Coronary artery (tissue), 2 donors: Measurements from ENCODE around the gene BATF3.

Experiments
- DNase-seq: peaks from one replicate; pipeline ENCODE4 v3.0.0-alpha.2; 2017; ENCODE audit warnings: low spot score
- H3K27ac ChIP-seq, 2 donors: fragments of 200-600 bp; sonication (generic); one replicate each; pipeline ENCODE4 v1.5.1; 2016 to 2019
- H3K4me3 ChIP-seq: fragments of 200-600 bp; sonication (generic); 2 replicates; pipeline ENCODE4 v1.5.1; 2016; ENCODE audit warnings: mild to moderate bottlenecking, moderate library complexity
- TF ChIP-seq, protein P1 (sequence below): fragments of 200-600 bp; sonication (generic); IDR thresholded peaks from one replicate; pipeline ENCODE4 v1.5.1; 2019; ENCODE audit warnings: antibody characterized with exemption

BATF3 gene

GRCh38 chr1:212702672-212703071 is 3.0 kb upstream of the BATF3 start:
- H3K27ac ChIP-seq, result no peak overlapping the region
- no peak for DNase-seq
- TF ChIP-seq, protein P1, sequence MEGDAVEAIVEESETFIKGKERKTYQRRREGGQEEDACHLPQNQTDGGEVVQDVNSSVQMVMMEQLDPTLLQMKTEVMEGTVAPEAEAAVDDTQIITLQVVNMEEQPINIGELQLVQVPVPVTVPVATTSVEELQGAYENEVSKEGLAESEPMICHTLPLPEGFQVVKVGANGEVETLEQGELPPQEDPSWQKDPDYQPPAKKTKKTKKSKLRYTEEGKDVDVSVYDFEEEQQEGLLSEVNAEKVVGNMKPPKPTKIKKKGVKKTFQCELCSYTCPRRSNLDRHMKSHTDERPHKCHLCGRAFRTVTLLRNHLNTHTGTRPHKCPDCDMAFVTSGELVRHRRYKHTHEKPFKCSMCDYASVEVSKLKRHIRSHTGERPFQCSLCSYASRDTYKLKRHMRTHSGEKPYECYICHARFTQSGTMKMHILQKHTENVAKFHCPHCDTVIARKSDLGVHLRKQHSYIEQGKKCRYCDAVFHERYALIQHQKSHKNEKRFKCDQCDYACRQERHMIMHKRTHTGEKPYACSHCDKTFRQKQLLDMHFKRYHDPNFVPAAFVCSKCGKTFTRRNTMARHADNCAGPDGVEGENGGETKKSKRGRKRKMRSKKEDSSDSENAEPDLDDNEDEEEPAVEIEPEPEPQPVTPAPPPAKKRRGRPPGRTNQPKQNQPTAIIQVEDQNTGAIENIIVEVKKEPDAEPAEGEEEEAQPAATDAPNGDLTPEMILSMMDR, result no peak
- H3K4me3 ChIP-seq, result no peak overlapping the region

DNA sequence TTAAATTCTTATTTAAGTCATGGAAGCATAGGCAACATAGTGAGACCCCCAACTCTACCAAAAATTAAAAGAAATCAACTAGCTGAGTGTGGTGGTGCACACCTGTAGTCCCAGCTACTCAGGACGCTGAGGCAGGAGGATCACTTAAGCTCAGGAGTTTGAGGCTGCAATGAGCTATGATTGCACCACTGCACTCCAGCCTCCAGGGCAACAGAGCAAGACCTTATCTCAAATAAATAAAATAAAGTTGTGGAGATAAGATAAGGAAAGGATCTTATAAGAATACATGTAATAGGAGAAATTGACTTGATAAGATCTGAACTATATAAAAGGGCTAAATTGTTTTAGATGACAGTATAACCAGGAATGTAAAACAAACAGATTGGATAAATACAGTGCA is 2.3 kb upstream of the BATF3 start:
- no peak overlapping the region for H3K4me3 ChIP-seq
- no peak overlapping the region for H3K27ac ChIP-seq
- no peak for DNase-seq
- TF ChIP-seq, protein P1, result no peak

DNA sequence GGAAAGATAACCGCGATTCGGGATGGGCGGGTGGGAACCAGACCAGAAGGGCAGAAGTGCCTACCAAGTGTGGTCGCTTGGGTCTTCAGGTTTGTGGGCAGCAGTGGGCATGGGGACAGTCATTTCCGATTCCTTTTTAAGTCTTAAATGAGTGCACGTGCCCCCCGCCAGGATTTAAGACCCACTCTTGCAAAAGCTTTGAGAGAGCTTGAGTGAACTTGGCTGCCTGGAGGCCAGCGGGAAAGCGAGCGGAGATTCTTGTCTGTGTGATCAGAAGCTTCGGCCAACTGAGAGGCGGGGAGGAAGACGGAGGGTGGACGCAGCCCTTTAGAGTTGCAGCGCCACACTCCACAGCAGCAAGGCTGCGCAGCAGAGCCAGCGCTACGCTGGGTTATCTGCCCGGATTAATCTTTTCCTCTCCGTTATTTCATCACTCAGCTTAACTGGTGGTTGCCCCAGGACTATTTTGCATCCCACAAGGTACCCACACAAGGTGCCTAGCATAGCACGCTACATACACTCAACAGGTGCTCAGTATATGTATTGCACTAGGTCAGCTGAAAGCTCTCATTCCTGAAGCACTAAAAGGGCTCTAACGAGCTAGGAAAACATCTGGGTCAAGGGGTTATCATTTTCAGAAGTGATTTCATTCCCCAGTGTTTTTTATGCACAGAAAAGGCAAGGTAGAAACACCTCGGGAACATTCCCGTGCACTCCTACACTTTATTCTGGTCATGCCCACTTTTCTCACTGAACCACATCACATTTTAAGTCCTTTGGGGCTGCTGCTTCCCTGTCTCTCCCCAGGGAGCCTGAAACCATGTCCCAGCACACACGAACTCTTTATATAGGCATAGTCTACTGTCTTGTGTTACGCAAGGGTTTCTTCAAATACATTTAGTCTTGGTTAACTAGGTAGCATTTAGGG is 1.5 kb upstream of the BATF3 start:
- DNase-seq, result no peak
- peak overlapping the region; percentile 92 for H3K4me3 ChIP-seq
- H3K27ac ChIP-seq, result peak overlapping the region; percentile 62 to 80
- TF ChIP-seq, protein P1, result no peak

GRCh38 chr1:212700223-212700891 is 717 bp upstream of the BATF3 start:
- TF ChIP-seq, protein P1, result no peak
- Histone ChIP-seq H3K27ac (peak overlapping the region; percentile 62 to 80), H3K4me3 (peak overlapping the region; percentile 92)
- DNase-seq, result peak; percentile 83

GRCh38 chr1:212699104-212699624 is 476 bp downstream of the BATF3 start:
- Histone ChIP-seq H3K4me3 (peak overlapping the region; percentile 92), H3K27ac (peak overlapping the region in 1 of 2 donors; percentile 80)
- TF ChIP-seq, protein P1, result peak; percentile 28
- peak; percentile 76 for DNase-seq

DNA sequence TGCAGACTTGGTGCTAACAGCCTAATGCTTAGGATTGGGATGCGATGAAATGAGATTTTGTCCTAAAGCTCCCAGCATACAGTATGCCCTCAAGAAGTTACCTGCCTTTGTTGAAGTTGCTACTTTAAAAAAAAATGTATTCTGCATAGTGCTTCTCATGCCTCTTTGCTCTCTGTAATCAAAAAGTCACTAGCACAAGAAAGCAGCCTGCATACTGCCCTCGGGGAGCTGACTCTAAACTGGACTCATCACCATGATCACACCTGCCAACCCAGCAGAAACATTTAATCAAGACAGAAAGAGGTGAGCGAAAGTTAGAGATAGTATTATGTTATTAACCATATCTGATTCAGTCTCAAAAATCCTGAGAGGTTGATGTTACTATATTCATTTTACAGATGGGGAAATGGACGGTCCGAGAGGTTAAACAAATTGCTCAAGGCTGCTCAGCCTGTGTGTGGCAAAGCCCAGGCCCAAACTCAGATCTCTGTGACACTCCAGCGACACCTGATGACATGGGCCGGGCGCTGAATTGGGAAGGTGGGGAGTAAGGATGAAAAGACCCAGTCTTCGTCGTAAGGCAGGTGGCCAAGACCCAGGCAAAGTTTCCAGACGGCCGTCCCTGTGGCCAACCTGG is 1.1 kb downstream of the BATF3 start:
- TF ChIP-seq, protein P1, result no peak
- H3K4me3 ChIP-seq, result peak overlapping the region; percentile 92
- H3K27ac ChIP-seq, result no peak overlapping the region
- DNase-seq, result peak; percentile 7
